Kidney (tissue), 14 donors: Measurements from ENCODE around the gene PHACTR4. TPM values are rescaled to one million over a fixed set of nuclear protein-coding genes. Genes with fewer than 3 reads are reported as not detected.

ENCODE experiments used
- DNase-seq, 5 donors: peaks; one replicate each; pipeline ENCODE4 v3.0.0-alpha.2; 2013 to 2020
- FAIRE-seq: peaks from 2 replicates; lab custom pipeline; 2012; peaks lifted over from hg19 to GRCh38; lab: Jason Lieb, UNC
- H3K27ac ChIP-seq, 2 donors: one replicate each; pipeline ENCODE4 v1.7.0; 2013; ENCODE audit warnings: low read depth in 2 of 2, low read length in 2 of 2, inconsistent platforms in 1 of 2
- H3K27me3 ChIP-seq: one replicate; pipeline ENCODE4 v1.7.1; 2013; ENCODE audit warnings: low read length, inconsistent platforms; ENCODE audit not compliant: control insufficient read depth, insufficient read depth
- H3K36me3 ChIP-seq, 3 donors: one replicate each; pipeline versions ENCODE4 v1.7.0 to v1.7.1; 2013; ENCODE audit warnings: low read length in 3 of 3, control low read depth in 1 of 3, inconsistent platforms in 1 of 3; ENCODE audit not compliant: insufficient read depth in 3 of 3, control insufficient read depth in 2 of 3
- H3K4me1 ChIP-seq, 3 donors: one replicate each; pipeline versions ENCODE4 v1.7.0 to v1.7.1; 2013; ENCODE audit warnings: low read length in 3 of 3, inconsistent platforms in 1 of 3, low read depth in 1 of 3; ENCODE audit not compliant: control insufficient read depth in 2 of 3, insufficient read depth in 2 of 3
- H3K4me3 ChIP-seq, 3 donors: one replicate each; pipeline versions ENCODE4 v1.7.0 to v1.8.1; 2013; ENCODE audit warnings: low read length in 3 of 3, control low read depth in 1 of 3, inconsistent platforms in 1 of 3
- H3K9ac ChIP-seq, 3 donors: one replicate each; pipeline versions ENCODE4 v1.7.0 to v1.7.1; 2013; ENCODE audit warnings: low read length in 3 of 3, control low read depth in 1 of 3, inconsistent platforms in 1 of 3
- H3K9me3 ChIP-seq, 3 donors: one replicate each; pipeline versions ENCODE4 v1.7.0 to v1.7.1; 2013; ENCODE audit warnings: low read length in 3 of 3, control low read depth in 1 of 3, inconsistent platforms in 1 of 3; ENCODE audit not compliant: control insufficient read depth in 2 of 3, insufficient read depth in 1 of 3
- intact Hi-C: fragments of 100-400 bp; cut with DNase I; formaldehyde crosslinking; loops from one replicate; pipeline ENCODE4 v1.11.1; 2022
- polyA plus RNA-seq: library from polyadenylated mRNA; stranded (reverse); fragments of 350-450 nt; fragmentation: Illumina TruSeq; extraction: RNeasy Lipid Tissue Mini Kit (QIAGEN cat#74804); gene quantifications from one replicate; pipeline ENCODE4 v1.2.3, GENCODE V29; 2014; ENCODE audit warnings: low read depth, low replicate concordance; ENCODE audit not compliant: insufficient read depth
- total RNA-seq: library from RNA; stranded (reverse); fragmentation: NEBNext Ultra II Directional; extraction: Animal tissue kit (Norgen Biotek cat#: 25700); gene quantifications from one replicate; pipeline ENCODE4 v1.2.1, GENCODE V29; 2021
- TF ChIP-seq, protein P1 (sequence below): IDR thresholded peaks from 3 replicates; pipeline ENCODE4 v1.5.1; 2012; ENCODE audit warnings: mild to moderate bottlenecking, moderate library complexity, borderline replicate concordance; ENCODE audit not compliant: insufficient read depth; ENCODE audit errors: extremely low read depth
- donor health status: control.
- donor health status: control.
- donor health status: control.
- donor health status: control.
- donor health status: control.
- donor health status: DM: yes; HTN: yes; CAD: no.
- donor health status: Normal renal cell carcinoma (clear cell type).

The PHACTR4 gene
- total and polyA plus RNA-seq, 2 donors from 2014 or later: 23.2 to 51.5 TPM

DNA sequence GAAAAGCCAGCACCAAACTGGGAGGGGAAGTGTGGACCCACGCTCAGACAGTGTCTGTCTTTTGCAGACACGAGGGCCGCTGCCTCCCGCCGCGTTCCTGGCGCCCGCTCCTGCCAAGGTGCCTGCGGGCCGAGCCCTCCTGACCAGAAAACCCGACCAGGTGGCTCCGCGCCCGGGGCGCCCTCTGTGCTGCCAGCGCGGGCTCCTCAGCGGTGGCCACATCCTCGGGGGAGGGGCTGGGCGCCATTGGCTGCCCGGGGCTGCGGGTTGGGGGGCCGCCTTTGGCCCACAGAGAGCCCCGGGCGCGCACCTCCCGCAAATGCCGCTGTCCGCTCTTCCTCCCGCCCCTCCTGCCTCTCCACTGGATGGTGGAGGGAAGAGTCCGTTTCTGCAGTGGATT, 160.9 kb downstream of the PHACTR4 start:
- no peaks in the 10 kb centered on the region for H3K27me3 ChIP-seq
- TF ChIP-seq, protein P1, sequence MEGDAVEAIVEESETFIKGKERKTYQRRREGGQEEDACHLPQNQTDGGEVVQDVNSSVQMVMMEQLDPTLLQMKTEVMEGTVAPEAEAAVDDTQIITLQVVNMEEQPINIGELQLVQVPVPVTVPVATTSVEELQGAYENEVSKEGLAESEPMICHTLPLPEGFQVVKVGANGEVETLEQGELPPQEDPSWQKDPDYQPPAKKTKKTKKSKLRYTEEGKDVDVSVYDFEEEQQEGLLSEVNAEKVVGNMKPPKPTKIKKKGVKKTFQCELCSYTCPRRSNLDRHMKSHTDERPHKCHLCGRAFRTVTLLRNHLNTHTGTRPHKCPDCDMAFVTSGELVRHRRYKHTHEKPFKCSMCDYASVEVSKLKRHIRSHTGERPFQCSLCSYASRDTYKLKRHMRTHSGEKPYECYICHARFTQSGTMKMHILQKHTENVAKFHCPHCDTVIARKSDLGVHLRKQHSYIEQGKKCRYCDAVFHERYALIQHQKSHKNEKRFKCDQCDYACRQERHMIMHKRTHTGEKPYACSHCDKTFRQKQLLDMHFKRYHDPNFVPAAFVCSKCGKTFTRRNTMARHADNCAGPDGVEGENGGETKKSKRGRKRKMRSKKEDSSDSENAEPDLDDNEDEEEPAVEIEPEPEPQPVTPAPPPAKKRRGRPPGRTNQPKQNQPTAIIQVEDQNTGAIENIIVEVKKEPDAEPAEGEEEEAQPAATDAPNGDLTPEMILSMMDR: no peak
- no peaks in the 10 kb centered on the region for H3K4me1 ChIP-seq
- no peak overlapping the region for H3K9ac ChIP-seq
- no peak overlapping the region for H3K27ac ChIP-seq
- DNase-seq (no peak), FAIRE-seq (no peak)
- intact Hi-C loops: no loop called here
- no peak overlapping the region for H3K4me3 ChIP-seq
- H3K9me3 ChIP-seq: no peaks in the 10 kb centered on the region
- H3K36me3 ChIP-seq: peaks cover 0 to 2% (median 0%) of the 10 kb centered on the region in 3 donors

DNA sequence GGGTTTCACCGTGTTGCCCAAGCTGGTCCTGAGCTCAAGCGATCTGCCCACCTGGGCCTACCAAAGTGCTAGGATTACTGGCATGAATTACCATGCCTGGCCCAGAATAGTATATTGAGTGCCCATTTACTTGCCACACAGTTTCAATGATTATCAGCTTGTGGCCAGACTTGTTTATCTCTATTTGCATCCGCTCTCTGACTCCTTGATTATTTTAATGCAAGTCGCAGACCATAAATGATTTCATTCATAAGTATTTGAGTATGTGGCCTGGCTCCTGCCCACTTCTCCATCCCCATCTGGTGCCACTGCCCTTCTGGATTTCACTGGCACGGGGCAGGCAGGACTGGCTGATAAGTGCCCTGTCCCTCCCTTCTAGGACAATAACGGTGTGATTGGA, 165.1 kb downstream of the PHACTR4 start:
- FAIRE-seq (no peak), DNase-seq (no peak)
- intact Hi-C loops: no loop called here
- Histone ChIP-seq H3K27ac (no peak overlapping the region), H3K27me3 (no peaks in the 10 kb centered on the region), H3K36me3 (peaks cover 0 to 2% (median 0%) of the 10 kb centered on the region in 3 donors), H3K9ac (no peak overlapping the region), H3K9me3 (no peaks in the 10 kb centered on the region), H3K4me1 (no peaks in the 10 kb centered on the region), H3K4me3 (no peak overlapping the region)
- TF ChIP-seq, protein P1: no peak

DNA sequence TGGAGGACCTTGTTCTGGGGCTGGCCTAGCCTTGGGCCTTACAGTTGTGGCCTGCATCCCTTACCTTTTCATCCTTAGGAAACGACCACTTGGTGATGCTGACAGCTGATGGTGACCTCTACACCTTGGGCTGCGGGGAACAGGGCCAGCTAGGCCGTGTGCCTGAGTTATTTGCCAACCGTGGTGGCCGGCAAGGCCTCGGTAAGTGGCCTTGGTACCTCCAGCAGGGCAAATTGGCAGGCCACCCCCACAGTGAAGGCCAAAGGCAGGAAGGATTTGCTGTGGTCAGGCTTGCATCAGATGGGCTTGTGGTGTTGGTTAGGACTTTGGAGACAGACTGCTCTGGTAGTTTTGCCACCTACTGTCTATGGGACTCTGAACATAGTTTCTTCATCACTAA, 165.6 kb downstream of the PHACTR4 start:
- intact Hi-C loops: no loop called here
- no peak overlapping the region for H3K4me3 ChIP-seq
- H3K27ac ChIP-seq: no peak overlapping the region
- no peak overlapping the region for H3K9ac ChIP-seq
- no peaks in the 10 kb centered on the region for H3K27me3 ChIP-seq
- no peak for FAIRE-seq
- no peaks in the 10 kb centered on the region for H3K4me1 ChIP-seq
- TF ChIP-seq, protein P1: no peak
- no peak for DNase-seq
- H3K9me3 ChIP-seq: no peaks in the 10 kb centered on the region
- H3K36me3 ChIP-seq: peaks cover 0 to 2% (median 0%) of the 10 kb centered on the region in 3 donors
